Measurements from ENCODE around the gene PRLHR.
A peak's percentile ranks its signal among the peaks of the same experiment; 100 is the strongest.

The PRLHR gene

GRCh38 chr10:118605694-118606093, 10.2 kb upstream of the PRLHR start:
- no peak for TF ChIP-seq GATA3 (IDR thresholded peaks at IDR 0.05; ENCODE audit: low read depth, low read length)
- TF ChIP-seq GATA2 (IDR thresholded peaks at IDR 0.05; ENCODE audit: low read depth, low read length), result no peak

GRCh38 chr10:118596426-118597124, 1.1 kb upstream of the PRLHR start:
- no peak for TF ChIP-seq GATA2 (IDR thresholded peaks at IDR 0.05; ENCODE audit: low read depth, low read length)
- no peak for TF ChIP-seq GATA3 (IDR thresholded peaks at IDR 0.05; ENCODE audit: low read depth, low read length)

GRCh38 chr10:118595064-118595420, 406 bp downstream of the PRLHR start:
- TF ChIP-seq GATA2 (IDR thresholded peaks at IDR 0.05; ENCODE audit: low read depth, low read length) (no peak), GATA3 (IDR thresholded peaks at IDR 0.05; ENCODE audit: low read depth, low read length) (no peak)

GRCh38 chr10:118594392-118595063, 920 bp downstream of the PRLHR start:
- TF ChIP-seq GATA3 (IDR thresholded peaks at IDR 0.05; ENCODE audit: low read depth, low read length) (no peak), GATA2 (IDR thresholded peaks at IDR 0.05; ENCODE audit: low read depth, low read length) (no peak)

- TF ChIP-seq GATA2 (IDR thresholded peaks at IDR 0.05; ENCODE audit: low read depth, low read length), result no peak
- TF ChIP-seq GATA3 (IDR thresholded peaks at IDR 0.05; ENCODE audit: low read depth, low read length), result no peak
Observed at GRCh38 chr10:118592675-118593330, 2.6 kb downstream of the PRLHR start.

- no peak for TF ChIP-seq GATA3 (IDR thresholded peaks at IDR 0.05; ENCODE audit: low read depth, low read length)
- peak; percentile 50; the same call in 1 of the 2 replicates for TF ChIP-seq GATA2 (IDR thresholded peaks at IDR 0.05; ENCODE audit: low read depth, low read length)
Observed at GRCh38 chr10:118590334-118590733, 5.1 kb downstream of the PRLHR start.

GRCh38 chr10:118587881-118588651, 7.4 kb downstream of the PRLHR start:
- TF ChIP-seq GATA2 (IDR thresholded peaks at IDR 0.05; ENCODE audit: low read depth, low read length) (no peak), GATA3 (IDR thresholded peaks at IDR 0.05; ENCODE audit: low read depth, low read length) (no peak)

GRCh38 chr10:118586911-118587310, 8.5 kb downstream of the PRLHR start:
- no peak for TF ChIP-seq GATA3 (IDR thresholded peaks at IDR 0.05; ENCODE audit: low read depth, low read length)

- TF ChIP-seq GATA2 (IDR thresholded peaks at IDR 0.05; ENCODE audit: low read depth, low read length) (no peak), GATA3 (IDR thresholded peaks at IDR 0.05; ENCODE audit: low read depth, low read length) (no peak)
Observed at GRCh38 chr10:118585794-118586193, 9.7 kb downstream of the PRLHR start.

GRCh38 chr10:118585234-118585633, 10.2 kb downstream of the PRLHR start:
- TF ChIP-seq GATA3 (IDR thresholded peaks at IDR 0.05; ENCODE audit: low read depth, low read length) (no peak), GATA2 (IDR thresholded peaks at IDR 0.05; ENCODE audit: low read depth, low read length) (no peak)

GRCh38 chr10:118584181-118584954, 11.1 kb downstream of the PRLHR start:
- no peak for TF ChIP-seq GATA2 (IDR thresholded peaks at IDR 0.05; ENCODE audit: low read depth, low read length)
- TF ChIP-seq GATA3 (IDR thresholded peaks at IDR 0.05; ENCODE audit: low read depth, low read length), result no peak

GRCh38 chr10:118583611-118584010, 11.8 kb downstream of the PRLHR start:
- TF ChIP-seq GATA3 (IDR thresholded peaks at IDR 0.05; ENCODE audit: low read depth, low read length) (no peak), GATA2 (IDR thresholded peaks at IDR 0.05; ENCODE audit: low read depth, low read length) (no peak)

GRCh38 chr10:118582511-118582910, 12.9 kb downstream of the PRLHR start:
- no peak for TF ChIP-seq GATA2 (IDR thresholded peaks at IDR 0.05; ENCODE audit: low read depth, low read length)
- TF ChIP-seq GATA3 (IDR thresholded peaks at IDR 0.05; ENCODE audit: low read depth, low read length), result no peak
